Prostate gland (tissue), 2 donors: ENCODE data around the gene WSB2. TPM values are rescaled to one million over a fixed set of nuclear protein-coding genes. Genes with fewer than 3 reads are reported as not detected.

Experiments used
- DNase-seq: peaks from one replicate; pipeline ENCODE4 v3.0.0-alpha.2; 2019; ENCODE audit warnings: low spot score
- H3K27ac ChIP-seq, 2 donors: fragments of 200-600 bp; sonication (generic); 2 replicates each; pipeline ENCODE4 v1.5.1; 2017 to 2019
- H3K27me3 ChIP-seq: fragments of 200-600 bp; sonication (generic); replicated peaks from 2 replicates; pipeline ENCODE4 v1.5.1; 2019; ENCODE audit not compliant: insufficient read depth
- H3K36me3 ChIP-seq, 2 donors: fragments of 200-600 bp; sonication (generic); 1 replicate in 1 of 2; 2 replicates in 1 of 2; pipeline versions ENCODE4 v1.5.1 to v1.8.1; 2017 to 2019
- H3K4me1 ChIP-seq: fragments of 200-600 bp; sonication (generic); replicated peaks from 2 replicates; pipeline ENCODE4 v1.5.1; 2019
- H3K4me3 ChIP-seq, 2 donors: fragments of 200-600 bp; sonication (generic); 2 replicates each; pipeline ENCODE4 v1.5.1; 2017 to 2019
- H3K9me3 ChIP-seq: fragments of 200-600 bp; sonication (generic); 2 replicates; pipeline ENCODE4 v1.5.1; 2017
- CTCF ChIP-seq, 4 experiments: fragments of 200-600 bp in 2 of 4; fragments of 450-650 bp in 2 of 4; sonication (generic) in 2 of 4; IDR thresholded peaks; 1 replicate in 3 of 4; 2 replicates in 1 of 4; pipeline ENCODE4 v1.5.1; 2016 to 2019; ENCODE audit warnings: antibody characterized with exemption in 4 of 4, mild to moderate bottlenecking in 2 of 4, moderate library complexity in 2 of 4
- POLR2A ChIP-seq: fragments of 450-650 bp; IDR thresholded peaks from one replicate; pipeline ENCODE4 v1.6.1; 2016; ENCODE audit warnings: antibody characterized with exemption, mild to moderate bottlenecking
- POLR2AphosphoS5 ChIP-seq: sonication (generic); formaldehyde crosslinking; IDR thresholded peaks from one replicate; pipeline ENCODE4 v1.6.1; 2017; ENCODE audit warnings: antibody characterized with exemption
- WGBS: methylation state at CpG from one replicate; pipeline ENCODE4 v1.1.5; 2018; 5-methylcytosine and 5-hydroxymethylcytosine counted together
- intact Hi-C: fragments of 100-400 bp; cut with DNase I; formaldehyde crosslinking; loops from one replicate; pipeline ENCODE4 v1.14.2; 2022
- small RNA-seq, 2 donors: library from RNA; depleted of rRNA; stranded (forward); fragments of <200 nt; gene quantifications; one replicate each; pipeline ENCODE3, GENCODE V24; 2016
- total RNA-seq, 2 donors: library from RNA; depleted of rRNA; stranded (reverse); fragments of >200 nt; gene quantifications; one replicate each; pipeline ENCODE4 v1.1.0, GENCODE V29; 2016

The WSB2 gene
- total RNA-seq, 2 donors from 2014 or later = 41.3 to 99.2 TPM

DNA sequence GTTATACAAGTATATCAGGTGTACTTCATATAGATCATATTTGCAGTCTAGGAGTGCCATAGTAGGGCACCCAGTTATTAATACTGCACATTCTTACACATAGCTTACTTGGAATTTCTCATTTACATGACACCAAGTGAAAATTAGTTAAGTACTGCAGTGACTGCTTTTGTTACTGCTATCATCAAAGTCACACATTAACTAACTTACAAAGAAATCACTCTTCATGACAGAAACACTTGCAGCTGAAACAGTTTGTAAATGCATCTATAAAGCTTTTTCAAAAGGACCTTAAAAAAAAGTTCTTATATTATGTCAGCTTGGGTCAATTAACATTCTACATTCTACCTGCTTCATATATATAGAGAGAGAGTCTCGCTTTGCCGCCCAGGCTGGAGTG, 62.3 kb downstream of the WSB2 start:
- TF ChIP-seq POLR2AphosphoS5 (no peak), CTCF (IDR thresholded peaks at IDR 0.05) (no peak)
- Histone ChIP-seq H3K4me3 (no peak overlapping the region), H3K36me3 (no peaks in the 10 kb centered on the region), H3K9me3 (no peaks in the 10 kb centered on the region), H3K4me1 (no peaks in the 10 kb centered on the region), H3K27ac (no peak overlapping the region), H3K27me3 (no peaks in the 10 kb centered on the region)
- no peak for DNase-seq
- intact Hi-C loops = no loop called here
- WGBS = 86% methylated on average over 2 of the region's 2 CpGs

GRCh38 chr12:117994551-117995438, 66.2 kb downstream of the WSB2 start:
- no peaks in the 10 kb centered on the region for H3K9me3 ChIP-seq
- H3K27ac ChIP-seq = no peak overlapping the region
- TF ChIP-seq POLR2A = no peak
- no peak for TF ChIP-seq CTCF (IDR thresholded peaks at IDR 0.05)
- no peak for TF ChIP-seq POLR2AphosphoS5
- H3K27me3 ChIP-seq = no peaks in the 10 kb centered on the region
- intact Hi-C loops = no loop called here
- no peaks in the 10 kb centered on the region for H3K36me3 ChIP-seq
- no peaks in the 10 kb centered on the region for H3K4me1 ChIP-seq
- H3K4me3 ChIP-seq = no peak overlapping the region
- 80% methylated on average over 3 of the region's 3 CpGs for WGBS
- no peak for DNase-seq

GRCh38 chr12:117986705-117987469, 74.1 kb downstream of the WSB2 start:
- Histone ChIP-seq H3K27me3 (no peaks in the 10 kb centered on the region), H3K27ac (no peak overlapping the region), H3K9me3 (no peaks in the 10 kb centered on the region), H3K4me3 (no peak overlapping the region), H3K4me1 (no peaks in the 10 kb centered on the region), H3K36me3 (no peaks in the 10 kb centered on the region)
- 46% methylated on average over 4 of the region's 4 CpGs for WGBS
- TF ChIP-seq POLR2AphosphoS5 (no peak), CTCF (IDR thresholded peaks at IDR 0.05) (no peak), POLR2A (no peak)
- intact Hi-C loops = no loop called here
- no peak for DNase-seq

DNA sequence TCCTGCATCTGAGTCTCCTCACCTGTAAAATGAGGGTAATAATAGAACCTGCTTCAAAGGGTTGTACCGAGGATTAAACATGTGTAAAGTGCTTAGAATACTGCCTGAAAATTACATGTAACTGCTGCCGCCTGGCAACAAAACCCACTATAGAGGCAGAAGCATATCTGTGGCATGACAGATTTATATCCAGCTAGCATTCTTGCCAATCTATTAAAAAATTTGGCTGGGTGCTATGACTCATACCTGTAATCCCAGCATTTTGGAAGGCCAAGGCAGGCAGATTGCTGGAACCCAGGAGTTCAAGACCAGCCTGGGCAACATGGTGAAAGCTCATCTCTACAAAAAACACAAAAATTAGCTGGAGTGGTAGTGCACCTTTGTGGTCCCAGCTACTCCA, 75.8 kb downstream of the WSB2 start:
- TF ChIP-seq POLR2A = no peak
- H3K27ac ChIP-seq = no peak overlapping the region
- H3K4me1 ChIP-seq = no peaks in the 10 kb centered on the region
- WGBS = 53% methylated on average over 2 of the region's 2 CpGs
- H3K27me3 ChIP-seq = no peaks in the 10 kb centered on the region
- no peaks in the 10 kb centered on the region for H3K9me3 ChIP-seq
- H3K36me3 ChIP-seq = no peaks in the 10 kb centered on the region
- intact Hi-C loops = no loop called here
- no peak for DNase-seq
- H3K4me3 ChIP-seq = no peak overlapping the region

Small RNA genes lying within 50 kb of the gene (small RNA-seq; reads per million reads assigned to genes)
- gene AC131159.1 = 0 reads per million in 2 donors

Other genes starting within 250 kb of the WSB2 start
- gene KSR2, start 92.2 kb downstream of the WSB2 start, total RNA-seq = 1 to 10 TPM; 1.0 to 1.7 TPM
- 10 to 100 TPM; 18.9 to 26.3 TPM for gene RFC5, start 44.5 kb downstream of the WSB2 start, total RNA-seq
- gene VSIG10, start 42.8 kb upstream of the WSB2 start, total RNA-seq = 10 to 100 TPM; 39.8 to 49.5 TPM
- 100 to 1,000 TPM; 538 to 621 TPM for gene PEBP1, start 74.9 kb upstream of the WSB2 start, total RNA-seq